GM19397 (cell line): ENCODE data around the gene ACER2.

ENCODE experiments used
- ATAC-seq: cut with Tn5 transposase; IDR thresholded peaks from one replicate; pipeline ENCODE4 v1.9.1; 2021; ENCODE audit warnings: mild to moderate bottlenecking, moderate library complexity; ENCODE audit not compliant: unreplicated experiment

ACER2 gene

GRCh38 chr9:19481971-19482404 lies 73.2 kb downstream of the ACER2 start:
- ATAC-seq: no peak

GRCh38 chr9:19484699-19485098 lies 75.9 kb downstream of the ACER2 start:
- ATAC-seq: no peak

- no peak for ATAC-seq
These were observed 76.4 kb downstream of the ACER2 start for GRCh38 chr9:19485193-19485592.

- ATAC-seq: no peak
These were observed 78.0 kb downstream of the ACER2 start for GRCh38 chr9:19486803-19487202.

GRCh38 chr9:19488721-19489120 lies 79.9 kb downstream of the ACER2 start:
- no peak for ATAC-seq

GRCh38 chr9:19490269-19490668 lies 81.5 kb downstream of the ACER2 start:
- ATAC-seq: no peak

GRCh38 chr9:19490828-19491227 lies 82.0 kb downstream of the ACER2 start:
- no peak for ATAC-seq

GRCh38 chr9:19492775-19493173 lies 84.0 kb downstream of the ACER2 start:
- no peak for ATAC-seq

GRCh38 chr9:19493174-19493811 lies 84.5 kb downstream of the ACER2 start:
- no peak for ATAC-seq

- no peak for ATAC-seq
These were observed 85.1 kb downstream of the ACER2 start for GRCh38 chr9:19493876-19494275.

GRCh38 chr9:19495186-19496028 lies 86.6 kb downstream of the ACER2 start:
- no peak for ATAC-seq

GRCh38 chr9:19496321-19497050 lies 87.7 kb downstream of the ACER2 start:
- no peak for ATAC-seq

GRCh38 chr9:19497276-19497675 lies 88.5 kb downstream of the ACER2 start:
- ATAC-seq: no peak

- ATAC-seq: no peak
These were observed 89.2 kb downstream of the ACER2 start for GRCh38 chr9:19498015-19498414.
